ENCODE results near the gene YKT6.
"Not testable (repeated sequence)": the region's sequence is repeated elsewhere in the genome, so short reads cannot be mapped to it uniquely, and the experiment has no call there.

The YKT6 gene

GRCh38 chr7:44162179-44162578 lies 38.6 kb upstream of the YKT6 start:
- Histone ChIP-seq H3K4me1 (ENCODE audit: insufficient read depth, poor library complexity, severe bottlenecking) (peaks cover 2% of the 10 kb centered on the region), H3K9me3 (ENCODE audit: severe bottlenecking) (peaks cover 4% of the 10 kb centered on the region), H3K4me3 (ENCODE audit: severe bottlenecking) (no peak overlapping the region), H3K27me3 (ENCODE audit: insufficient read depth, poor library complexity, severe bottlenecking) (no peaks in the 10 kb centered on the region), H3K36me3 (ENCODE audit: low read depth) (no peaks in the 10 kb centered on the region), H3K27ac (ENCODE audit: poor library complexity, severe bottlenecking) (no peak overlapping the region)
- TF ChIP-seq CTCF (IDR thresholded peaks at IDR 0.05; ENCODE audit: poor library complexity, severe bottlenecking) = no peak
- ATAC-seq (ENCODE audit: low read depth) (no peak), DNase-seq (ENCODE audit: low spot score) (no peak)

- Histone ChIP-seq H3K27ac (ENCODE audit: poor library complexity, severe bottlenecking) (no peak overlapping the region), H3K36me3 (ENCODE audit: low read depth) (no peaks in the 10 kb centered on the region), H3K9me3 (ENCODE audit: severe bottlenecking) (peaks cover 4% of the 10 kb centered on the region), H3K4me1 (ENCODE audit: insufficient read depth, poor library complexity, severe bottlenecking) (peaks cover 2% of the 10 kb centered on the region), H3K27me3 (ENCODE audit: insufficient read depth, poor library complexity, severe bottlenecking) (no peaks in the 10 kb centered on the region), H3K4me3 (ENCODE audit: severe bottlenecking) (no peak overlapping the region)
- TF ChIP-seq CTCF (IDR thresholded peaks at IDR 0.05; ENCODE audit: poor library complexity, severe bottlenecking) = no peak
- no peak for DNase-seq (ENCODE audit: low spot score)
- peak; percentile 27; the same call in 1 of the 3 replicates for ATAC-seq (ENCODE audit: low read depth)
Measured at GRCh38 chr7:44162785-44163395, 37.9 kb upstream of the YKT6 start.

- ATAC-seq (ENCODE audit: low read depth) = peak; percentile 79
- TF ChIP-seq CTCF (IDR thresholded peaks at IDR 0.05; ENCODE audit: poor library complexity, severe bottlenecking) = no peak
- H3K27me3 ChIP-seq (ENCODE audit: insufficient read depth, poor library complexity, severe bottlenecking) = no peaks in the 10 kb centered on the region
- DNase-seq (ENCODE audit: low spot score) = no peak
- peaks cover 2% of the 10 kb centered on the region for H3K4me1 ChIP-seq (ENCODE audit: insufficient read depth, poor library complexity, severe bottlenecking)
- H3K4me3 ChIP-seq (ENCODE audit: severe bottlenecking) = no peak overlapping the region
- H3K9me3 ChIP-seq (ENCODE audit: severe bottlenecking) = peaks cover 4% of the 10 kb centered on the region
- no peaks in the 10 kb centered on the region for H3K36me3 ChIP-seq (ENCODE audit: low read depth)
- no peak overlapping the region for H3K27ac ChIP-seq (ENCODE audit: poor library complexity, severe bottlenecking)
Measured at GRCh38 chr7:44163591-44163990, 37.2 kb upstream of the YKT6 start.

GRCh38 chr7:44167920-44168319 lies 32.9 kb upstream of the YKT6 start:
- Histone ChIP-seq H3K27me3 (ENCODE audit: insufficient read depth, poor library complexity, severe bottlenecking) (no peaks in the 10 kb centered on the region), H3K27ac (ENCODE audit: poor library complexity, severe bottlenecking) (no peak overlapping the region), H3K36me3 (ENCODE audit: low read depth) (no peaks in the 10 kb centered on the region), H3K4me3 (ENCODE audit: severe bottlenecking) (no peak overlapping the region), H3K4me1 (ENCODE audit: insufficient read depth, poor library complexity, severe bottlenecking) (peaks cover 2% of the 10 kb centered on the region), H3K9me3 (ENCODE audit: severe bottlenecking) (peaks cover 4% of the 10 kb centered on the region)
- DNase-seq (ENCODE audit: low spot score) (no peak), ATAC-seq (ENCODE audit: low read depth) (no peak)
- TF ChIP-seq CTCF (IDR thresholded peaks at IDR 0.05; ENCODE audit: poor library complexity, severe bottlenecking) = no peak

- H3K27ac ChIP-seq (ENCODE audit: poor library complexity, severe bottlenecking); H3K36me3 ChIP-seq (ENCODE audit: low read depth); ATAC-seq (ENCODE audit: low read depth); H3K4me3 ChIP-seq (ENCODE audit: severe bottlenecking); H3K9me3 ChIP-seq (ENCODE audit: severe bottlenecking); DNase-seq (ENCODE audit: low spot score); H3K27me3 ChIP-seq (ENCODE audit: insufficient read depth, poor library complexity, severe bottlenecking); H3K4me1 ChIP-seq (ENCODE audit: insufficient read depth, poor library complexity, severe bottlenecking): not testable (repeated sequence)
Measured at GRCh38 chr7:44171901-44172300, 28.9 kb upstream of the YKT6 start.
